Measurements from ENCODE around the gene TLR5. TPM values are rescaled to one million over a fixed set of nuclear protein-coding genes. Genes with fewer than 3 reads are reported as not detected.

The TLR5 gene
- total RNA-seq, 1 donor from 2014 or later = not detected

DNA sequence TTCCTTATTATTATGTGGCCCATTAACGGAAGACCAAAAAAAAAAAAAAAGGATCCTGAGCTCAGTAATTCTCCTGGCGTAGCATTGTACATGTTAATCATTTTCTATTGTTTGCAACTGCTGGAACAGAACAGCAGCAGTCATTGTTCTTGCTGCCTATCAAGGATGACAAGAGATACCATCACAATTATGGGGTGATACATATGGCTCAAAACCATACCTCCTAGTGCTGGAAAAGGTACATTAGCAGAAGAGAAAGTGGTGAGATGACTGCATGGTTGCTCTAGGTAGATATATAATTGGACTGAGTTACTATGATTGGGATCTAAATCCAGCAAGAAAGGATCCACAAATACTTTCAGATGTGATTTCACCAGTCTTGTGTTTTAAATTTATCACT, 13.3 kb upstream of the TLR5 start:
- DNase-seq (no peak), ATAC-seq (ENCODE audit: low read depth) (no peak)
- Mint-ChIP-seq H3K36me3 (ENCODE audit: low read depth) (no peaks in the 10 kb centered on the region), H3K27me3 (peaks cover 25% of the 10 kb centered on the region), H3K27ac (no peak overlapping the region), H3K9me3 (no peaks in the 10 kb centered on the region), H3K4me3 (no peak overlapping the region), H3K4me1 (no peaks in the 10 kb centered on the region)
- ChIA-PET POLR2A (no interaction called here), CTCF (no interaction called here)
- no peak for TF ChIP-seq CTCF (IDR thresholded peaks at IDR 0.05)
- intact Hi-C loops (cut with micrococcal nuclease) = no loop called here

DNA sequence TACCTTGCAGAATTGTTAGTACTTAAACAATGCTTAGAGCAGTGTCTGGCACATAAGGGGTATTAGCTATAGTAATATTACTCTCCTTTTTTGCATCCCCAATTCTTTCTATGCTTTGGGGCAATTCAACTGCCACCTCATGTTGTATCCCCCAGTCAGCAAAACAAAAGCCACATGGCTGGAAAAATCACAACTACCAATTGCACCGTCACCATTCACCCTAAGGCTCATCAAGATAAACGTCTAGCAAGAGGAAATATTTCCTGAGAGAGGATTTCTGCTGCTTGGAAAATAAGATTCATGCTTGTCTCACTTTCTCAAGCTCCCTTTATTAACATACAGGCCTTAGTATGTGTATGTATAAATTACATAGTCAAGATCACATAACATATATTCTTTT, 12.1 kb upstream of the TLR5 start:
- ATAC-seq (ENCODE audit: low read depth) (no peak), DNase-seq (no peak)
- intact Hi-C loops (cut with micrococcal nuclease) = no loop called here
- CTCF ChIA-PET = no interaction called here
- H3K27ac Mint-ChIP-seq = no peak overlapping the region
- POLR2A ChIA-PET = no interaction called here
- H3K27me3 Mint-ChIP-seq = peaks cover 24% of the 10 kb centered on the region
- no peak for TF ChIP-seq CTCF (IDR thresholded peaks at IDR 0.05)
- no peaks in the 10 kb centered on the region for H3K4me1 Mint-ChIP-seq
- H3K9me3 Mint-ChIP-seq = no peaks in the 10 kb centered on the region
- H3K36me3 Mint-ChIP-seq (ENCODE audit: low read depth) = no peaks in the 10 kb centered on the region
- H3K4me3 Mint-ChIP-seq = no peak overlapping the region

DNA sequence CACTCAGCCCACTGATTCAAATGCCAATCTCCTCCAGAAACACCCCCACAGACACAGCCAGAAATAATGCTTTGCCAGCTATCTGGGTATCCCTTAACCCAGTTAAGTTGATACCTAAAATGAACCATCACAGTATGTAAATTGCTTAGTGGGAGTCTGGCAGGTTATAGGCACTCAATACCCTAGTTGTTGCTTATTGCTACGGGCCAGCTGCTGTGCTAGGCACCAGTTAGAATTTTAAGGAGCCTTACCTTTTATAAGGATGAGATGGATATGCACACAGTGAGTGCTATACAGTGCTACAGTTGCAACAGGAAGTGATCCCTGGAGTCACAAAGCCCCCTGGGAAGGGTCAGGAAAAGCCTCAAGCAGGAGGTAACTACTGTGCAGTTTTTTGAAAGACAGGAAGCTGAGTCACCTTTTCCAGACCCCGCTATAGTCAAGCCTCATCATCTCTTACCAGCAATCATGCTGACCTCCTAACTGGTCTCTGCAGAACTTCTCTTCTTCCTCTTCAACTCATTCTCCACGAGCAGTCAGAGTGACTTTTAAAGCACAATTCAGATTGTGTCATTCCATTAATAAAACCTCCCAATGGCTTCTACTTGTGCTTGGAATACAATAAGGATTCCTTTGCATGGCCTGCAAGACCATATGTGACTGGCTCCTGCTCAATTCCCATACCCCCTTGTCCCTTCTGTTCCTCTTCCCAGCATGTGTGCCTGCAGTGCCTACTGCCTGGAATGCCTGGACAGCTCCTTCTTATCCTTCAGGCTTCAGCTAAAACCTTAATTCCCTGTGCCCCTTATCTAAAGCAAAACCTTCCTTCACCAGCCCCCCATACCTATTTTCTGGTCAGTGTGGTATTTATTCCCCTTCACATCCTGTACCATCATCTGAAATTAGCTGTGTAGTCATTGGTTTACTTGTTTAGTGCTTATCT, 10.4 kb upstream of the TLR5 start:
- Mint-ChIP-seq H3K27me3 (peaks cover 21% of the 10 kb centered on the region), H3K27ac (no peak overlapping the region), H3K9me3 (no peaks in the 10 kb centered on the region), H3K4me1 (no peaks in the 10 kb centered on the region), H3K36me3 (ENCODE audit: low read depth) (no peaks in the 10 kb centered on the region), H3K4me3 (no peak overlapping the region)
- POLR2A ChIA-PET = no interaction called here
- no peak for TF ChIP-seq CTCF (IDR thresholded peaks at IDR 0.05)
- DNase-seq (no peak), ATAC-seq (ENCODE audit: low read depth) (no peak)
- CTCF ChIA-PET = interaction anchor here (1.0 kb wide), 1 partner anchor 20 kb away, joined by 3 read pairs; no protein-coding TSS in a partner anchor
- intact Hi-C loops (cut with micrococcal nuclease) = no loop called here

GRCh38 chr1:223152399-223152798, 9.4 kb upstream of the TLR5 start:
- ChIA-PET POLR2A (no interaction called here), CTCF (no interaction called here)
- H3K36me3 Mint-ChIP-seq (ENCODE audit: low read depth) = no peaks in the 10 kb centered on the region
- intact Hi-C loops (cut with micrococcal nuclease) = no loop called here
- TF ChIP-seq CTCF (IDR thresholded peaks at IDR 0.05) = no peak
- no peak overlapping the region for H3K27ac Mint-ChIP-seq
- ATAC-seq (ENCODE audit: low read depth) (no peak), DNase-seq (no peak)
- peaks cover 4% of the 10 kb centered on the region for H3K9me3 Mint-ChIP-seq
- peaks cover 27% of the 10 kb centered on the region for H3K27me3 Mint-ChIP-seq
- no peak overlapping the region for H3K4me3 Mint-ChIP-seq
- no peaks in the 10 kb centered on the region for H3K4me1 Mint-ChIP-seq

GRCh38 chr1:223150443-223150842, 7.4 kb upstream of the TLR5 start:
- intact Hi-C loops (cut with micrococcal nuclease) = no loop called here
- Mint-ChIP-seq H3K36me3 (ENCODE audit: low read depth) (no peaks in the 10 kb centered on the region), H3K27ac (no peak overlapping the region), H3K4me1 (no peaks in the 10 kb centered on the region), H3K4me3 (no peak overlapping the region), H3K9me3 (peaks cover 4% of the 10 kb centered on the region), H3K27me3 (peaks cover 36% of the 10 kb centered on the region)
- TF ChIP-seq CTCF (IDR thresholded peaks at IDR 0.05) = no peak
- POLR2A ChIA-PET = no interaction called here
- DNase-seq (no peak), ATAC-seq (ENCODE audit: low read depth) (no peak)
- CTCF ChIA-PET = interaction anchor here (2.9 kb wide), 1 partner anchor 17 kb away, joined by 20 read pairs; no protein-coding TSS in a partner anchor

Measured in activated B cell treated with CpG ODN at 0.5 μM for 24 hours (primary cell).